HCT116 (cell line): ENCODE data around the gene ZSWIM5. TPM values are rescaled to one million over a fixed set of nuclear protein-coding genes. Genes with fewer than 3 reads are reported as not detected.

ENCODE experiments used
- ATAC-seq: fragments of 200-7000 bp; cut with Tn5 transposase; 2 replicates; pipeline ENCODE4 v1.9.1; 2020; ENCODE audit warnings: mild to moderate bottlenecking, moderate library complexity
- BruUV-seq: library from RNA; stranded (reverse); fragments of 400-500 nt; replicated peaks from 2 replicates; lab custom pipeline; 2021; lab: Mats Ljungman, UMichigan
- CTCF ChIA-PET: fragments of 300-600 bp; sonication (Branson Sonifier 250); formaldehyde crosslinking; loops from one replicate; lab custom pipeline; 2021; ENCODE audit warnings: antibody characterized with exemption; lab: Charles Lee
- POLR2A ChIA-PET: fragments of 300-600, 350-600 bp; sonication (Branson Sonifier 250); formaldehyde crosslinking; loops from one replicate; lab custom pipeline; 2021; ENCODE audit warnings: antibody characterized with exemption; lab: Charles Lee
- RAD21 ChIA-PET, 2 experiments: fragments of 300-600 bp; sonication (Branson Sonifier 250); formaldehyde crosslinking; loops; one replicate each; lab custom pipeline; 2023; ENCODE audit warnings: low total read pairs in 2 of 2; ENCODE audit not compliant: uncharacterized antibody in 2 of 2, unreplicated experiment in 2 of 2, low non-redundant PET in 1 of 2; lab: Charles Lee
- DNase-seq: peaks from one replicate; pipeline ENCODE4 v3.0.0-alpha.2; 2010; ENCODE audit warnings: low read depth, low spot score
- H2AFZ ChIP-seq: fragments of 200-600 bp; shearing (Covaris generic), sonication (generic); 2 replicates; pipeline ENCODE4 v1.6.1; 2017; ENCODE audit warnings: low read depth, mixed run types, mixed read lengths, antibody characterized with exemption, low read length; ENCODE audit not compliant: poor library complexity, severe bottlenecking
- H3K27ac ChIP-seq: 2 replicates; pipeline ENCODE4 v1.5.1; 2012; ENCODE audit warnings: low read depth, low read length
- H3K27me3 ChIP-seq: fragments of 200-600 bp; sonication (generic); 2 replicates; pipeline ENCODE4 v1.6.1; 2016; ENCODE audit warnings: mixed run types, low read length, mixed read lengths; ENCODE audit not compliant: insufficient read depth
- H3K36me3 ChIP-seq, 2 experiments: fragments of 200-500 bp in 1 of 2; fragments of 200-600 bp in 1 of 2; sonication (Bioruptor generic) in 1 of 2; sonication (generic) in 1 of 2; 2 replicates each; pipeline versions ENCODE4 v1.5.1 to v1.6.1; 2014 to 2016; ENCODE audit warnings: low read length in 2 of 2, inconsistent platforms in 1 of 2, mixed read lengths in 1 of 2, mixed run types in 1 of 2; ENCODE audit not compliant: insufficient read depth in 2 of 2, control insufficient read depth in 1 of 2
- H3K4me1 ChIP-seq, 2 experiments: fragments of 200-600 bp in 1 of 2; sonication (generic) in 1 of 2; 2 replicates each; pipeline versions ENCODE4 v1.5.1 to v1.6.1; 2012 to 2017; ENCODE audit warnings: low read length in 2 of 2, inconsistent platforms in 1 of 2, mild to moderate bottlenecking in 1 of 2, mixed read lengths in 1 of 2, mixed run types in 1 of 2, moderate library complexity in 1 of 2; ENCODE audit not compliant: insufficient read depth in 2 of 2, control insufficient read depth in 1 of 2
- H3K4me2 ChIP-seq: fragments of 200-600 bp; sonication (generic); 2 replicates; pipeline ENCODE4 v1.6.1; 2017; ENCODE audit warnings: mixed run types, low read length, mixed read lengths
- H3K4me3 ChIP-seq, 2 experiments: fragments of 200-600 bp in 1 of 2; sonication (generic) in 1 of 2; replicated peaks in 1 of 2; 2 replicates each; pipeline ENCODE4 v1.5.1; 2011 to 2016; ENCODE audit warnings: low read length in 2 of 2, control low read depth in 1 of 2, low read depth in 1 of 2, mild to moderate bottlenecking in 1 of 2, mixed read lengths in 1 of 2, mixed run types in 1 of 2
- H3K79me2 ChIP-seq: fragments of 200-600 bp; sonication (generic); 2 replicates; pipeline ENCODE4 v1.6.1; 2017; ENCODE audit warnings: mild to moderate bottlenecking, mixed run types, low read length, moderate library complexity, mixed read lengths; ENCODE audit not compliant: insufficient read depth
- H3K9ac ChIP-seq: fragments of 200-600 bp; sonication (generic); 2 replicates; pipeline ENCODE4 v1.6.1; 2016; ENCODE audit warnings: low read length, mixed read lengths
- H3K9me2 ChIP-seq: fragments of 200-600 bp; sonication (generic), shearing (Covaris generic); 2 replicates; pipeline ENCODE4 v1.6.1; 2017; ENCODE audit warnings: mixed run types, mild to moderate bottlenecking, moderate library complexity; ENCODE audit not compliant: insufficient read depth
- H3K9me3 ChIP-seq, 2 experiments: fragments of 200-500 bp in 1 of 2; fragments of 200-600 bp in 1 of 2; sonication (Bioruptor generic) in 1 of 2; sonication (generic) in 1 of 2; 2 replicates each; pipeline ENCODE4 v1.6.1; 2014 to 2017; ENCODE audit warnings: low read length in 2 of 2, mixed read lengths in 2 of 2, inconsistent platforms in 1 of 2, low read depth in 1 of 2, mild to moderate bottlenecking in 1 of 2, mixed run types in 1 of 2, moderate library complexity in 1 of 2; ENCODE audit not compliant: control insufficient read depth in 1 of 2, insufficient read depth in 1 of 2
- H4K20me1 ChIP-seq: fragments of 200-600 bp; sonication (generic), shearing (Covaris generic); 2 replicates; pipeline ENCODE4 v1.6.1; 2017; ENCODE audit warnings: mixed run types, mild to moderate bottlenecking, moderate library complexity; ENCODE audit not compliant: insufficient read depth
- EGR1 ChIP-seq: IDR thresholded peaks from 2 replicates; pipeline ENCODE4 v1.6.1; 2012; ENCODE audit warnings: low read depth
- ELF1 ChIP-seq: IDR thresholded peaks from 2 replicates; pipeline ENCODE4 v1.6.1; 2012; ENCODE audit warnings: low read depth, borderline replicate concordance
- EZH2 ChIP-seq: fragments of 200-600 bp; sonication (generic); IDR thresholded peaks from 2 replicates; pipeline ENCODE4 v1.6.1; 2017; ENCODE audit warnings: antibody characterized with exemption, mixed run types
- FOSL1 ChIP-seq: IDR thresholded peaks from 2 replicates; pipeline ENCODE4 v1.6.1; 2012; ENCODE audit warnings: low read depth
- RAD21 ChIP-seq: IDR thresholded peaks from 2 replicates; pipeline ENCODE4 v1.6.1; 2012; ENCODE audit warnings: low read depth, mild to moderate bottlenecking
- SP1 ChIP-seq: IDR thresholded peaks from 2 replicates; pipeline ENCODE4 v1.6.1; 2012; ENCODE audit warnings: low read depth
- ZFX ChIP-seq: fragments of 450-650 bp; IDR thresholded peaks from 2 replicates; pipeline ENCODE4 v1.6.1; 2017
- ZNF274 ChIP-seq: fragments of 200-500 bp; sonication (Bioruptor generic); IDR thresholded peaks from 2 replicates; pipeline ENCODE4 v1.6.1; 2014; ENCODE audit warnings: mild to moderate bottlenecking, low read depth, low read length, inconsistent platforms
- intact Hi-C: fragments of 100-400 bp; cut with micrococcal nuclease; formaldehyde crosslinking; loops from 2 replicates; pipeline ENCODE4 v1.10.0; 2022
- total RNA-seq: library from RNA; stranded (reverse); gene quantifications from one replicate; pipeline ENCODE4 v1.2.1, GENCODE V29; 2021; ENCODE audit not compliant: unreplicated experiment
- TF ChIP-seq, protein P1 (sequence below): IDR thresholded peaks from 2 replicates; pipeline ENCODE4 v1.6.1; 2011; ENCODE audit warnings: mild to moderate bottlenecking, low read length, moderate library complexity; ENCODE audit not compliant: insufficient replicate concordance; ENCODE audit errors: extremely low read depth

The ZSWIM5 gene
- total RNA-seq, 1 experiment from 2014 or later, result 1.1 TPM

DNA sequence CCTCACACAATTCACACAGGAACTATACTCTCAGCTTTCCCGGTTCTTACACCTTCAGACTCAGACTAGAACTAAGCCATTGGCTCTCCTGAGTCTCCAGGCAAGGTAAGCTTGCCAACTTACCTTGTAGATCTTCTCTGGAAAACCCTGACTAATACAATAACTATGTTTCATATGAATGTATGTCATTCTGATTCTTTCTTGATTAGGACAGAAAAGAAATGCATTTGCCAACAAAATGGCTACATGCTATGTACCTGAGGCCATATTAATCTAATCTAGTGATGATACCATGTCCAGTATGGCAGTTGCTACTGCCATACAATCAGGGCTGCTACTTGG is 9.8 kb upstream of the ZSWIM5 start:
- H3K27ac ChIP-seq, result no peak overlapping the region
- no peaks in the 10 kb centered on the region for H3K4me1 ChIP-seq
- H3K27me3 ChIP-seq, result no peaks in the 10 kb centered on the region
- no peaks in the 10 kb centered on the region for H3K79me2 ChIP-seq
- no peak overlapping the region for H3K9ac ChIP-seq
- CTCF ChIA-PET, result no interaction called here
- no peak overlapping the region for H2AFZ ChIP-seq
- no peaks in the 10 kb centered on the region for H3K36me3 ChIP-seq
- no peaks in the 10 kb centered on the region for H3K9me2 ChIP-seq
- no peaks in the 10 kb centered on the region for H4K20me1 ChIP-seq
- ATAC-seq (no peak), DNase-seq (no peak)
- POLR2A ChIA-PET, result no interaction called here
- TF ChIP-seq ZNF274 (no peak), FOSL1 (no peak), EGR1 (no peak), ELF1 (no peak), SP1 (no peak), EZH2 (no peak), RAD21 (no peak)
- TF ChIP-seq, protein P1, sequence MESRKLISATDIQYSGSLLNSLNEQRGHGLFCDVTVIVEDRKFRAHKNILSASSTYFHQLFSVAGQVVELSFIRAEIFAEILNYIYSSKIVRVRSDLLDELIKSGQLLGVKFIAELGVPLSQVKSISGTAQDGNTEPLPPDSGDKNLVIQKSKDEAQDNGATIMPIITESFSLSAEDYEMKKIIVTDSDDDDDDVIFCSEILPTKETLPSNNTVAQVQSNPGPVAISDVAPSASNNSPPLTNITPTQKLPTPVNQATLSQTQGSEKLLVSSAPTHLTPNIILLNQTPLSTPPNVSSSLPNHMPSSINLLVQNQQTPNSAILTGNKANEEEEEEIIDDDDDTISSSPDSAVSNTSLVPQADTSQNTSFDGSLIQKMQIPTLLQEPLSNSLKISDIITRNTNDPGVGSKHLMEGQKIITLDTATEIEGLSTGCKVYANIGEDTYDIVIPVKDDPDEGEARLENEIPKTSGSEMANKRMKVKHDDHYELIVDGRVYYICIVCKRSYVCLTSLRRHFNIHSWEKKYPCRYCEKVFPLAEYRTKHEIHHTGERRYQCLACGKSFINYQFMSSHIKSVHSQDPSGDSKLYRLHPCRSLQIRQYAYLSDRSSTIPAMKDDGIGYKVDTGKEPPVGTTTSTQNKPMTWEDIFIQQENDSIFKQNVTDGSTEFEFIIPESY, result no peak
- H3K4me2 ChIP-seq, result no peak overlapping the region
- no peak overlapping the region for H3K4me3 ChIP-seq
- RAD21 ChIA-PET, result no interaction called here
- H3K9me3 ChIP-seq, result no peaks in the 10 kb centered on the region
- intact Hi-C loops, result no loop called here
- no TSS peak for BruUV-seq

DNA sequence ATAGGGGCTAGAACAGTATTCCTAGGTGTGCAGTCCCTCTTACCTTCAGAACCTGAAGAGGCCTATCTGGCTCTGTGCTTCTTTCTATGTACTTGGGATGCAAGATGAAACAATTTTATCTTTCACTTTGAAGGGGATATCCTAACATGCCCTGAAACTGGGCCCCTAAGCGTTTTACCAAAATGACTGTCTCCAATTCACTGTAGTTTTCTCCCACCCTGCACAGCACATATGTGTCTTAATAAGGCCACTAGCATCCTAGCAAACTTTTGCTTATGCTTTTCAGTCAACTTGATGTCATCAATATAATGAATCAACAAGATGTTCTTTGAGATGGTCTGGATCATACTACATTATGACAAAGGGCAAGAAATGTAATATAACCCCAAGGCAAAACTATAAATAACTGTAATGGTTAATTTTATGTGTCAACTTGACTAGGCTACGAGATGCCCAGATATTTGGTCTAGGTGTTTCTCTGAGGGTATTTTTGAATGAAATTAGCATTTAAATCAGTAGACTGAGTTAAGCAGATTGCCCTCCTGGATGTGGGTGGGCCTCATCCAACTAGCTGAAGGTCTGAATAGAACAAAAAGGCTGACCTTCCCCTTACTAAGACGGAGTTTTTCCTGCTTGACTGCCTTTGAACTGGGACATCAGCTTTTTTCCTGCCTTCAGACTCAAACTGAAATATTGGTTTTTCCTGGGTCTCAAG is 9.2 kb upstream of the ZSWIM5 start:
- BruUV-seq, result no TSS peak
- RAD21 ChIA-PET, result no interaction called here

More for the DNA sequence above, 9.2 kb upstream of the ZSWIM5 start:
- no peaks in the 10 kb centered on the region for H3K9me3 ChIP-seq
- POLR2A ChIA-PET, result no interaction called here
- H2AFZ ChIP-seq, result no peak overlapping the region
- H3K9me2 ChIP-seq, result no peaks in the 10 kb centered on the region
- no peaks in the 10 kb centered on the region for H3K27me3 ChIP-seq
- intact Hi-C loops, result no loop called here
- no peaks in the 10 kb centered on the region for H3K4me1 ChIP-seq
- H3K36me3 ChIP-seq, result no peaks in the 10 kb centered on the region
- H4K20me1 ChIP-seq, result no peaks in the 10 kb centered on the region
- H3K4me2 ChIP-seq, result no peak overlapping the region
- no peaks in the 10 kb centered on the region for H3K79me2 ChIP-seq
- H3K4me3 ChIP-seq, result no peak overlapping the region
- TF ChIP-seq EGR1 (no peak), ZFX (no peak)
- no peak for DNase-seq
- no peak for ATAC-seq
- no peak overlapping the region for H3K27ac ChIP-seq
- no peak overlapping the region for H3K9ac ChIP-seq
- CTCF ChIA-PET, result no interaction called here
